Measurements from ENCODE around the gene GNB1L. TPM values are rescaled to one million over a fixed set of nuclear protein-coding genes. Genes with fewer than 3 reads are reported as not detected.

Gene GNB1L
- total RNA-seq, 2 experiments from 2014 or later = 3.0 to 6.5 TPM

- TF ChIP-seq, protein P1, sequence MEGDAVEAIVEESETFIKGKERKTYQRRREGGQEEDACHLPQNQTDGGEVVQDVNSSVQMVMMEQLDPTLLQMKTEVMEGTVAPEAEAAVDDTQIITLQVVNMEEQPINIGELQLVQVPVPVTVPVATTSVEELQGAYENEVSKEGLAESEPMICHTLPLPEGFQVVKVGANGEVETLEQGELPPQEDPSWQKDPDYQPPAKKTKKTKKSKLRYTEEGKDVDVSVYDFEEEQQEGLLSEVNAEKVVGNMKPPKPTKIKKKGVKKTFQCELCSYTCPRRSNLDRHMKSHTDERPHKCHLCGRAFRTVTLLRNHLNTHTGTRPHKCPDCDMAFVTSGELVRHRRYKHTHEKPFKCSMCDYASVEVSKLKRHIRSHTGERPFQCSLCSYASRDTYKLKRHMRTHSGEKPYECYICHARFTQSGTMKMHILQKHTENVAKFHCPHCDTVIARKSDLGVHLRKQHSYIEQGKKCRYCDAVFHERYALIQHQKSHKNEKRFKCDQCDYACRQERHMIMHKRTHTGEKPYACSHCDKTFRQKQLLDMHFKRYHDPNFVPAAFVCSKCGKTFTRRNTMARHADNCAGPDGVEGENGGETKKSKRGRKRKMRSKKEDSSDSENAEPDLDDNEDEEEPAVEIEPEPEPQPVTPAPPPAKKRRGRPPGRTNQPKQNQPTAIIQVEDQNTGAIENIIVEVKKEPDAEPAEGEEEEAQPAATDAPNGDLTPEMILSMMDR (IDR thresholded peaks at IDR 0.05) = no peak
- Mint-ChIP-seq H3K4me3 (no peak overlapping the region), H3K4me1 (ENCODE audit: low read depth) (peaks cover 9% of the 10 kb centered on the region), H3K9me3 (no peaks in the 10 kb centered on the region), H3K36me3 (ENCODE audit: low read depth) (no peaks in the 10 kb centered on the region), H3K27me3 (peaks cover 62% of the 10 kb centered on the region), H3K27ac (no peak overlapping the region)
- DNase-seq (no peak), ATAC-seq (ENCODE audit: poor library complexity) (no peak)
- POLR2A ChIA-PET = no interaction called here
- Histone ChIP-seq H3K27me3 (ENCODE audit: control insufficient read depth in 1 of 2, insufficient read depth in 2 of 2, low read length in 2 of 2) (peaks cover 45 to 51% of the 10 kb centered on the region in 2 experiments), H3K9me3 (ENCODE audit: control insufficient read depth in 1 of 2, insufficient read depth in 1 of 2, low read length in 2 of 2) (peaks cover 0 to 12% of the 10 kb centered on the region in 2 experiments), H3K27ac (ENCODE audit: low read depth in 1 of 2, low read length in 2 of 2) (no peak overlapping the region), H3K4me1 (ENCODE audit: insufficient read depth, low read length) (peaks cover 5% of the 10 kb centered on the region), H3K36me3 (ENCODE audit: insufficient read depth, low read length) (no peaks in the 10 kb centered on the region), H3K4me3 (ENCODE audit: low read length) (no peak overlapping the region)
- intact Hi-C loops (cut with DNase I, micrococcal nuclease) = no loop called here
- CTCF ChIA-PET = no interaction called here
These were observed 81.1 kb downstream of the GNB1L start for GRCh38 chr22:19773470-19774040.

DNA sequence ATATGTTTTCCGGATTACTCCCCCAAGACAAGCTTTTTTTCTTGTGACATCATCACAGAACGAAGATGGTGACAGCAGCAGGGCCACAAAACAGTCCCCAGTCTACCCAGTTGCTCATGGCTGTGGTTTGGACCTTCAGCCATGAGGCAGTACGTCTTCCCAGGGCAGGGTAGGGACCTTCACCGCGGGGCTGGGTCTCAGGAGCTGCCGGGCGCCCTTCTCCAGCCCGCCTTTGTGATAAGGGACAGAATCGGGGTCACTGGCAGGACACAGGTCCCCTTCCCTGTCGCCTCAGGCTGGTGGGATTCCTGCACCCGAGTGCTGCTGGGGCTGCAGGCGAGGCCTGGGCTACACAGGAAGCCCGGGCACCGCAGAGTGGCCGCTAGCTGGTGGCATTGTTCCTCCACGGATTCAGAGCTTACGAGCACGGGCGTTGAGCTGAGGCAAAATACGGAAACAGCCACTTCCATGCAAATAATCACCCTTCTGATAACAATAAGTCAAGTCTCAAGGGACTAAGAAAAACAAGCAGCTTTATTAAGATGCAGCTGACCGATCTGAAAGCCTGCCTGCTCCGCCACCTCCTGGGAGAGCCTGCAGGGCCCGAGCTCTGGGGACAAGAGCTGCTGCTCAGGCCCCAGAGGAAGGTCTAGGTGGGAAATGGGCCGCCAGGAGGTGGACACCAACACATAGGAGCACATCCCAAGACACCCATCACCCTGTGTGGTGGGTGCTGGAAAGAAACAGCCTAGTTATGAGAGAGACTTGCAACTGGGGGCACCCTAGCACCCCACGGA is 81.8 kb downstream of the GNB1L start:
- intact Hi-C loops (cut with DNase I, micrococcal nuclease) = no loop called here
- no peak overlapping the region for H3K4me3 Mint-ChIP-seq
- H3K36me3 ChIP-seq (ENCODE audit: insufficient read depth, low read length) = no peaks in the 10 kb centered on the region
- TF ChIP-seq, protein P1 (IDR thresholded peaks at IDR 0.05) = no peak
- no peak overlapping the region for H3K27ac Mint-ChIP-seq
- ChIA-PET POLR2A (no interaction called here), CTCF (no interaction called here)
- DNase-seq (no peak), ATAC-seq (ENCODE audit: poor library complexity) (no peak)
- H3K36me3 Mint-ChIP-seq (ENCODE audit: low read depth) = no peaks in the 10 kb centered on the region
- H3K4me3 ChIP-seq (ENCODE audit: low read length) = no peak overlapping the region
- no peaks in the 10 kb centered on the region for H3K9me3 Mint-ChIP-seq
- H3K27ac ChIP-seq (ENCODE audit: low read depth in 1 of 2, low read length in 2 of 2) = no peak overlapping the region
- peaks cover 0 to 17% of the 10 kb centered on the region in 2 experiments for H3K9me3 ChIP-seq (ENCODE audit: control insufficient read depth in 1 of 2, insufficient read depth in 1 of 2, low read length in 2 of 2)
- H3K27me3 ChIP-seq (ENCODE audit: control insufficient read depth in 1 of 2, insufficient read depth in 2 of 2, low read length in 2 of 2) = peaks cover 52 to 58% of the 10 kb centered on the region in 2 experiments
- peaks cover 69% of the 10 kb centered on the region for H3K27me3 Mint-ChIP-seq
- H3K4me1 ChIP-seq (ENCODE audit: insufficient read depth, low read length) = peaks cover 8% of the 10 kb centered on the region
- peaks cover 9% of the 10 kb centered on the region for H3K4me1 Mint-ChIP-seq (ENCODE audit: low read depth)

- Mint-ChIP-seq H3K36me3 (ENCODE audit: low read depth) (no peaks in the 10 kb centered on the region), H3K4me1 (ENCODE audit: low read depth) (peaks cover 13% of the 10 kb centered on the region), H3K27me3 (peaks cover 75% of the 10 kb centered on the region), H3K4me3 (no peak overlapping the region), H3K27ac (no peak overlapping the region), H3K9me3 (no peaks in the 10 kb centered on the region)
- ChIA-PET CTCF (no interaction called here), POLR2A (no interaction called here)
- Histone ChIP-seq H3K27ac (ENCODE audit: low read depth in 1 of 2, low read length in 2 of 2) (no peak overlapping the region), H3K27me3 (ENCODE audit: control insufficient read depth in 1 of 2, insufficient read depth in 2 of 2, low read length in 2 of 2) (peaks cover 57 to 64% of the 10 kb centered on the region in 2 experiments), H3K36me3 (ENCODE audit: insufficient read depth, low read length) (no peaks in the 10 kb centered on the region), H3K4me3 (ENCODE audit: low read length) (no peak overlapping the region), H3K4me1 (ENCODE audit: insufficient read depth, low read length) (peaks cover 13% of the 10 kb centered on the region), H3K9me3 (ENCODE audit: control insufficient read depth in 1 of 2, insufficient read depth in 1 of 2, low read length in 2 of 2) (peaks cover 0 to 23% of the 10 kb centered on the region in 2 experiments)
- ATAC-seq (ENCODE audit: poor library complexity) = no peak
- intact Hi-C loops (cut with DNase I, micrococcal nuclease) = no loop called here
- TF ChIP-seq, protein P1 (IDR thresholded peaks at IDR 0.05) = no peak
- DNase-seq = no peak
These were observed 82.3 kb downstream of the GNB1L start for GRCh38 chr22:19772422-19772672.
